Esophagus muscularis mucosa (tissue), 3 donors: ENCODE measurements around the gene MPP3.

Experiments
- POLR2A ChIP-seq: fragments of 450-650 bp; IDR thresholded peaks from one replicate; pipeline ENCODE4 v1.6.1; 2017; ENCODE audit warnings: antibody characterized with exemption, moderate library complexity, mild to moderate bottlenecking, low read depth
- TF ChIP-seq, protein P1 (sequence below), 3 experiments: fragments of 200-600 bp in 2 of 3; fragments of 450-650 bp in 1 of 3; sonication (generic) in 2 of 3; IDR thresholded peaks; one replicate each; pipeline ENCODE4 v1.5.1; 2017 to 2019; ENCODE audit warnings: antibody characterized with exemption in 3 of 3, mild to moderate bottlenecking in 2 of 3, moderate library complexity in 1 of 3

DNA sequence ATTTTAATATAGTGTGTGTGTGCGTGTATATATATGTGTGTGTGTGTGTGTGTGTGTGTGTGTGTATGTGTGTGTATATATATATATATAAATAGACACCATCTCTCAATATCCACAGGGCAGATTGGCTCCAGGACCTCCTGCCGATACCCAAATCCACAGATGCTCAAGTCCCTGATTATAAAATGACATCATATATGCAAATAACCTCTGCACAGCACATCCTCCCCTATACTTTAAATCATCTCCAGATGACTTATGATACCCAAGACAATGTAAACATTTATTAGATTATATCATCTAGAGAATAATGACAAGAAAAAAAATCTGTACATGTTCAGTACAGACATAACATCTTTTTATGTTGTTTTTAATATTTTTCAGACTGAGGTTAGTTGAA, 62.0 kb downstream of the MPP3 start:
- TF ChIP-seq POLR2A: no peak
- TF ChIP-seq, protein P1, sequence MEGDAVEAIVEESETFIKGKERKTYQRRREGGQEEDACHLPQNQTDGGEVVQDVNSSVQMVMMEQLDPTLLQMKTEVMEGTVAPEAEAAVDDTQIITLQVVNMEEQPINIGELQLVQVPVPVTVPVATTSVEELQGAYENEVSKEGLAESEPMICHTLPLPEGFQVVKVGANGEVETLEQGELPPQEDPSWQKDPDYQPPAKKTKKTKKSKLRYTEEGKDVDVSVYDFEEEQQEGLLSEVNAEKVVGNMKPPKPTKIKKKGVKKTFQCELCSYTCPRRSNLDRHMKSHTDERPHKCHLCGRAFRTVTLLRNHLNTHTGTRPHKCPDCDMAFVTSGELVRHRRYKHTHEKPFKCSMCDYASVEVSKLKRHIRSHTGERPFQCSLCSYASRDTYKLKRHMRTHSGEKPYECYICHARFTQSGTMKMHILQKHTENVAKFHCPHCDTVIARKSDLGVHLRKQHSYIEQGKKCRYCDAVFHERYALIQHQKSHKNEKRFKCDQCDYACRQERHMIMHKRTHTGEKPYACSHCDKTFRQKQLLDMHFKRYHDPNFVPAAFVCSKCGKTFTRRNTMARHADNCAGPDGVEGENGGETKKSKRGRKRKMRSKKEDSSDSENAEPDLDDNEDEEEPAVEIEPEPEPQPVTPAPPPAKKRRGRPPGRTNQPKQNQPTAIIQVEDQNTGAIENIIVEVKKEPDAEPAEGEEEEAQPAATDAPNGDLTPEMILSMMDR (IDR thresholded peaks at IDR 0.05): no peak
